GM18907 (cell line): Measurements from ENCODE around the gene GAK.

Source experiments
- ATAC-seq: cut with Tn5 transposase; IDR thresholded peaks from one replicate; pipeline ENCODE4 v1.9.1; 2021; ENCODE audit warnings: mild to moderate bottlenecking, moderate library complexity; ENCODE audit not compliant: unreplicated experiment

GAK gene

GRCh38 chr4:909821-910220 lies 22.3 kb downstream of the GAK start:
- ATAC-seq = no peak

- no peak for ATAC-seq
Measured at GRCh38 chr4:909131-909571, 23.0 kb downstream of the GAK start.

GRCh38 chr4:907691-908425 lies 24.3 kb downstream of the GAK start:
- no peak for ATAC-seq

GRCh38 chr4:907103-907400 lies 25.1 kb downstream of the GAK start:
- ATAC-seq = no peak

- ATAC-seq = no peak
Measured at GRCh38 chr4:906339-907102, 25.6 kb downstream of the GAK start.

GRCh38 chr4:905485-906338 lies 26.4 kb downstream of the GAK start:
- no peak for ATAC-seq

GRCh38 chr4:903066-904046 lies 28.8 kb downstream of the GAK start:
- ATAC-seq = no peak

- no peak for ATAC-seq
Measured at GRCh38 chr4:901192-901910, 30.8 kb downstream of the GAK start.

- no peak for ATAC-seq
Measured at GRCh38 chr4:900721-901120, 31.4 kb downstream of the GAK start.

GRCh38 chr4:900073-900472 lies 32.0 kb downstream of the GAK start:
- no peak for ATAC-seq

GRCh38 chr4:899556-899906 lies 32.6 kb downstream of the GAK start:
- ATAC-seq = no peak

- ATAC-seq = no peak
Measured at GRCh38 chr4:898869-899555, 33.1 kb downstream of the GAK start.

- ATAC-seq = no peak
Measured at GRCh38 chr4:898123-898522, 34.0 kb downstream of the GAK start.

- no peak for ATAC-seq
Measured at GRCh38 chr4:896630-897029, 35.5 kb downstream of the GAK start.

GRCh38 chr4:896216-896615 lies 35.9 kb downstream of the GAK start:
- ATAC-seq = no peak

GRCh38 chr4:895596-895995 lies 36.5 kb downstream of the GAK start:
- no peak for ATAC-seq

GRCh38 chr4:893995-894705 lies 38.0 kb downstream of the GAK start:
- no peak for ATAC-seq

GRCh38 chr4:893276-893994 lies 38.7 kb downstream of the GAK start:
- ATAC-seq = no peak
